Uterus (tissue), 2 donors: ENCODE data around the gene ERGIC1.

Source experiments
- CTCF ChIP-seq, 4 experiments: fragments of 200-600 bp in 2 of 4; fragments of 450-650 bp in 2 of 4; sonication (generic) in 2 of 4; IDR thresholded peaks; one replicate each; pipeline ENCODE4 v1.5.1; 2016 to 2019; ENCODE audit warnings: antibody characterized with exemption in 4 of 4, mild to moderate bottlenecking in 2 of 4, moderate library complexity in 1 of 4
- POLR2A ChIP-seq, 2 donors: fragments of 450-650 bp; IDR thresholded peaks; one replicate each; pipeline ENCODE4 v1.6.1; 2016; ENCODE audit warnings: antibody characterized with exemption in 2 of 2, mild to moderate bottlenecking in 1 of 2, moderate library complexity in 1 of 2

GRCh38 chr5:172807766-172808311 lies 26.2 kb upstream of the ERGIC1 start:
- TF ChIP-seq CTCF (IDR thresholded peaks at IDR 0.05) (no peak), POLR2A (IDR thresholded peaks at IDR 0.05) (no peak)
